Keratinocyte (primary cell): ENCODE data around the gene DEFB119. TPM values are rescaled to one million over a fixed set of nuclear protein-coding genes. Genes with fewer than 3 reads are reported as not detected.

Source experiments
- DNase-seq: peaks from one replicate; pipeline ENCODE4 v3.0.0-alpha.2; 2011; ENCODE audit warnings: low read depth, missing footprints, low spot score
- FAIRE-seq: peaks from 2 replicates; lab custom pipeline; 2011; peaks lifted over from hg19 to GRCh38; lab: Jason Lieb, UNC
- H2AFZ ChIP-seq: 2 replicates; pipeline ENCODE4 v1.6.0; 2012; ENCODE audit warnings: low read length, control low read depth, inconsistent platforms; ENCODE audit not compliant: control insufficient read depth
- H3K27ac ChIP-seq: 2 replicates; pipeline ENCODE4 v1.5.1; 2011; ENCODE audit warnings: low read length; ENCODE audit not compliant: control insufficient read depth, insufficient read depth
- H3K27me3 ChIP-seq: 3 replicates; pipeline ENCODE4 v1.6.0; 2011; ENCODE audit warnings: low read length; ENCODE audit not compliant: control insufficient read depth, insufficient read depth; ENCODE audit errors: extremely low read depth
- H3K36me3 ChIP-seq, 2 experiments: 2 replicates in 1 of 2; 3 replicates in 1 of 2; pipeline ENCODE4 v1.5.1; 2011; ENCODE audit warnings: low read length in 2 of 2, mild to moderate bottlenecking in 1 of 2; ENCODE audit not compliant: control insufficient read depth in 2 of 2, insufficient read depth in 2 of 2; ENCODE audit errors: extremely low read depth in 1 of 2
- H3K4me1 ChIP-seq: 3 replicates; pipeline ENCODE4 v1.5.1; 2011; ENCODE audit warnings: low read length; ENCODE audit not compliant: control insufficient read depth, insufficient read depth; ENCODE audit errors: extremely low read depth
- H3K4me2 ChIP-seq: 3 replicates; pipeline ENCODE4 v1.6.0; 2011; ENCODE audit warnings: low read depth, low read length; ENCODE audit not compliant: control insufficient read depth, insufficient read depth; ENCODE audit errors: extremely low read depth
- H3K4me3 ChIP-seq, 3 experiments: fragments of 200-600 bp in 1 of 3; sonication (generic) in 1 of 3; 2 replicates in 2 of 3; 3 replicates in 1 of 3; pipeline ENCODE4 v1.5.1; 2011 to 2016; ENCODE audit warnings: low read length in 3 of 3, mild to moderate bottlenecking in 3 of 3, control low read depth in 2 of 3, inconsistent platforms in 1 of 3, low read depth in 1 of 3, mixed read lengths in 1 of 3, mixed run types in 1 of 3, moderate library complexity in 1 of 3; ENCODE audit not compliant: control insufficient read depth in 2 of 3, insufficient read depth in 2 of 3; ENCODE audit errors: extremely low read depth in 1 of 3
- H3K79me2 ChIP-seq: 2 replicates; pipeline ENCODE4 v1.6.0; 2012; ENCODE audit warnings: low read length; ENCODE audit not compliant: control insufficient read depth, insufficient read depth
- H3K9ac ChIP-seq: 3 replicates; pipeline ENCODE4 v1.6.0; 2011; ENCODE audit warnings: low read length; ENCODE audit not compliant: control insufficient read depth, insufficient read depth; ENCODE audit errors: extremely low read depth
- H3K9me1 ChIP-seq: 3 replicates; pipeline ENCODE4 v1.6.0; 2011; ENCODE audit warnings: low read length; ENCODE audit not compliant: control insufficient read depth, insufficient read depth; ENCODE audit errors: extremely low read depth
- H3K9me3 ChIP-seq: 2 replicates; pipeline ENCODE4 v1.5.1; 2012; ENCODE audit warnings: low read depth, low read length; ENCODE audit not compliant: control insufficient read depth
- H4K20me1 ChIP-seq: 3 replicates; pipeline ENCODE4 v1.6.0; 2011; ENCODE audit warnings: low read length; ENCODE audit not compliant: control insufficient read depth, insufficient read depth; ENCODE audit errors: extremely low read depth
- CTCF ChIP-seq, 3 experiments: IDR thresholded peaks in 1 of 3; conservative IDR thresholded peaks in 1 of 3; optimal IDR thresholded peaks in 1 of 3; 2 replicates in 2 of 3; 3 replicates in 1 of 3; pipeline versions ENCODE3 to v1.5.1; 2011; ENCODE audit warnings: low read length in 3 of 3, mild to moderate bottlenecking in 3 of 3, moderate library complexity in 2 of 3, control low read depth in 1 of 3, inconsistent platforms in 1 of 3; ENCODE audit not compliant: insufficient read depth in 2 of 3; ENCODE audit errors: extremely low read depth in 1 of 3
- EZH2 ChIP-seq: IDR thresholded peaks from one replicate; pipeline ENCODE4 v1.6.1; 2012; ENCODE audit warnings: inconsistent platforms, mild to moderate bottlenecking, low read length, moderate library complexity
- dilution Hi-C: fragments of 300-500 bp; cut with MboI; formaldehyde crosslinking; loops from one replicate; pipeline ENCODE4 v1.7.0; 2020; ENCODE audit warnings: low sequenced_read_pairs; ENCODE audit not compliant: extremely low pct_ligation_motif_present
- polyA plus RNA-seq, 5 experiments: library from polyadenylated mRNA; depleted of rRNA in 3 of 5; stranded (reverse) in 3 of 5; stranded (forward) in 1 of 5; unstranded in 1 of 5; fragments of >200 nt; gene quantifications; 1 replicate in 1 of 5; 2 replicates in 3 of 5; 3 replicates in 1 of 5; pipeline versions ENCODE4 v1.2.1 to v1.2.3, GENCODE V29; 2011 to 2012; ENCODE audit warnings: missing spikeins in 2 of 5, low read depth in 1 of 5, low replicate concordance in 1 of 5

DEFB119 gene
- polyA plus RNA-seq, 1 donor (not counting 4 experiments of a cell fraction or from before 2014, with no cell fraction given), result not detected

GRCh38 chr20:31415653-31416052 is 25.3 kb upstream of the DEFB119 start:
- Histone ChIP-seq H3K27me3 (no peaks in the 10 kb centered on the region), H2AFZ (no peak overlapping the region), H3K4me2 (no peak overlapping the region), H3K79me2 (no peaks in the 10 kb centered on the region), H3K4me1 (no peaks in the 10 kb centered on the region), H3K36me3 (no peaks in the 10 kb centered on the region), H3K9ac (no peak overlapping the region), H3K9me1 (no peaks in the 10 kb centered on the region), H4K20me1 (no peaks in the 10 kb centered on the region), H3K9me3 (no peaks in the 10 kb centered on the region), H3K27ac (no peak overlapping the region), H3K4me3 (no peak overlapping the region)
- dilution Hi-C loops, result no loop called here
- no peak for TF ChIP-seq EZH2
- no peak for TF ChIP-seq CTCF (optimal IDR thresholded peaks at IDR 0.05 in 1 of 3, IDR thresholded peaks at IDR 0.05 in 1 of 3, conservative IDR thresholded peaks at IDR 0.05 in 1 of 3; ENCODE audit: extremely low read depth in 1 of 3, insufficient read depth in 2 of 3, low read length in 3 of 3)
- no peak for DNase-seq
- no peak for FAIRE-seq

DNA sequence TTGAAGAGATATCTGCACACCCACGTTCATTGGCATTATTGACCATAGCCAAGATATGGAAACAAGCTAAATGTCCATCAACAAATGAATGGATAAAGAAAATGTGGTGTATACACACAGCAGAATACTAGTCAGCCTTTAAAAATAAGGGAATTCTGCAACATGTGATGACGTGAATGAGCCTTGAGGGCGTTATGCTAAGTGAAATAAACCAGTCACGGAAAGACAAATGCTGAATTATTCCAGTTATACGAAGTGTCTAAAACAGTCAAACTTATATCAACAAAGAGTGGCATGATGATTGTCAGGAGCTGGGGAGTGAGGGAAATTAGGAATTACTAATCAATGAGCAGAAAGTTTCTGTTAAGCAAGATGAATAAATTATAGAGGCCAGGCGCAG is 24.0 kb upstream of the DEFB119 start:
- Histone ChIP-seq H3K27ac (no peak overlapping the region), H3K9ac (no peak overlapping the region), H3K4me1 (no peaks in the 10 kb centered on the region), H3K79me2 (no peaks in the 10 kb centered on the region), H3K36me3 (no peaks in the 10 kb centered on the region), H3K9me1 (no peaks in the 10 kb centered on the region), H3K27me3 (no peaks in the 10 kb centered on the region), H3K4me3 (no peak overlapping the region), H3K4me2 (no peak overlapping the region), H4K20me1 (no peaks in the 10 kb centered on the region), H3K9me3 (no peaks in the 10 kb centered on the region), H2AFZ (no peak overlapping the region)
- TF ChIP-seq CTCF (optimal IDR thresholded peaks at IDR 0.05 in 1 of 3, IDR thresholded peaks at IDR 0.05 in 1 of 3, conservative IDR thresholded peaks at IDR 0.05 in 1 of 3; ENCODE audit: extremely low read depth in 1 of 3, insufficient read depth in 2 of 3, low read length in 3 of 3) (no peak), EZH2 (no peak)
- FAIRE-seq (no peak), DNase-seq (no peak)
- dilution Hi-C loops, result no loop called here
